GM19397 (cell line): Measurements from ENCODE around the gene CYB5R3.

Experiments used
- ATAC-seq: cut with Tn5 transposase; IDR thresholded peaks from one replicate; pipeline ENCODE4 v1.9.1; 2021; ENCODE audit warnings: mild to moderate bottlenecking, moderate library complexity; ENCODE audit not compliant: unreplicated experiment

Gene CYB5R3

DNA sequence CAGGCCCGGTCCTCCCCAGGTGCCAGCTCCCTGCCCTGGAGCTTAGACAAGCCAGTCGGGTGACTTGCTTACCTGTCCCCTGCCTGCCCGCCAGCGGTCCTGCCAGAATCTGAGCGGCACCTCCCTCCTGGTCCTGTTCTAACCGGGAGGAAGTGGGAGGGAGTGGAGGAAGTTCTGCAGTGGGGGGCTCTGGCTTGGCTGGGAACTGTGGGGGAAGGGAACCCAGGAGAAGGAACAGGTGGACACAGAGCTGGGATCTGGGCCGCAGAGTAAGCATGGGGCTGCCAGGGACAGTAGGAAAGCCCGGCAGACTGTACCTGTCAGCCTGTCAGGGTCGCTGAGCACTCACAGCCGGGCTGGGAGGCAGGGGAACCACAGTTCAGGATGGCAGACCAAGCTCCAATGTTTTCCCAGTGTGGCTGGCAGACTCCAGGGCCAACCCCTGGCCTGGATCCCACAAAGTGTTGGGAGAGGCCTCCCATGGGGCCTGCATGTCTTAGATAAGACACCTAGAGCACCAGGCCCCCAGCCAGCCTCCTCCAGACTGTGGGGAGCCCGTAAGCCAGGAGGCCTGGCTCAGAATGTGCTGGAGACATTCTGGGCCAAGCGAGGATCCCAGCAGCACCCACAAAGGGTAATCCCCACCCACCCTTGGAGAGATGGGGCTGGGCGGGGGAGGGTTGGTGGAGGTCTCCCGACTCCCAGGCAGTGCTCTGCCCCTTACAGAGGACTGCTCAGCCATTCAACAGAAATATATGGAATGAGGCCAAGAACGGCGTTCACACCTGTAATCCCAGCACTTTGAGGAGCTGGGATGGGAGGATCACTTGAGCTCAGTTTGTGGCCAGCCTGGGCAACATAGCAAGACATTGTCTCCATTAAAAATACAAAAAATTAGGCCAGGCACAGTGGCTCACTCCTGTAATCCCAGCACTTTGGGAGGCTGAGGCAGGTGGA lies 2.3 kb downstream of the CYB5R3 start:
- no peak for ATAC-seq

DNA sequence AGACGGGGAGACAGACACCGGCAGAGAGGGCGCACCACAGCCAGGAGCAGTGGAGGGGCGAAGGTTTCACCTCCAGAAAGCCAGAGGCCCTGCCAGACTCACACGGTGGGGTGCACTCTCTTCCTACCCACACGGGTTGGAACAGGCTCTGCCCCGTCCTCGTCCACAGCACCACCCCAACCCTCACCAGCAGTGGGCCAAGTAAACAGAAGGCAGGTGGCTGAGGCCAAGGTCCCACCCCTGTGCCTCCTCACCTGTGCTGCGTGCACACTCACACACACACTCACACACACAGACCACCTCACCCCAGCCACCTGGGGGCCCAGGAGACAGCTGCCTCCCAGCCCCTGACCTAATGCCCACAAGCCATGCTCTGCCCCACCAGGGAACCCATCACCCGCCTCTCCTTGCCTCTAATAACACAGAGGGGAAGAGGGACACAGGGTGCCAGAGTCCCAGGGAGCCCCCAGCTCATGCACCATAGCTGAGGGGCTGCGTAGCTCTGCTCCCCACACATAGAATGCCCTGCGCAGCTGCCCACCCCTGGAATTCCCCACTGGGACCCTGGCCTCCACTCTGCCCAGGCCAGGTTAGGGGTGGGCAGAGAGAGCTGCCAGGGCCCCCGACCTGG lies 3.1 kb downstream of the CYB5R3 start:
- no peak for ATAC-seq

DNA sequence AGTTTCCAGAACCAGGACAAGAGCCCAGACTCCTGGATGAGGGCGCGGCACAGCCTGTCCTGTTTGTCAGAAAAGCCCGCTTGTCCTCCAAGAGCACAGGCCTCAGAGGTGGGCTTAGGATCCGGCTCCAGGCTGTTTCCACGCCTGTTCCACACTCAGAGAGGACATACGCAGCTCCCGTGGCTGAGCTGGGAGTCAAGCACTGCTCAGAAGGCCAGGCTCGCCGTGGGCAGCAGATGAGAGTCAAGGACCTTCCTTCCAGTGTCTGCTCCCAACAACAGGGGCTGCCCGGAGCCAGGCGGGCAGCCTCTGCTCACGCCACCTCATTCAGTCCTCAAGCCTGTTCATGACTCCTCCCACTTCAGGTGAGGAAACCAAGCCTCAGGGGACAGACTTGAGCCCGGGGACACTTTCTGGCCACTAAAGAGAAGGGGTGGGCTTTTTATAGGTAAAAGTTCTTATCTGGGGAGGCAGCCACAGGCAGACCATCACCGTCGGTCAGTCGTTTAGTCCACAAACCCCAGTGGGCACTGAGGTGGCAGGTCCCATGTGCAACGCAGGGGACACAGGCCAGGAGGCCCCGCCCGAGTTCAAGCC lies 3.8 kb downstream of the CYB5R3 start:
- no peak for ATAC-seq

DNA sequence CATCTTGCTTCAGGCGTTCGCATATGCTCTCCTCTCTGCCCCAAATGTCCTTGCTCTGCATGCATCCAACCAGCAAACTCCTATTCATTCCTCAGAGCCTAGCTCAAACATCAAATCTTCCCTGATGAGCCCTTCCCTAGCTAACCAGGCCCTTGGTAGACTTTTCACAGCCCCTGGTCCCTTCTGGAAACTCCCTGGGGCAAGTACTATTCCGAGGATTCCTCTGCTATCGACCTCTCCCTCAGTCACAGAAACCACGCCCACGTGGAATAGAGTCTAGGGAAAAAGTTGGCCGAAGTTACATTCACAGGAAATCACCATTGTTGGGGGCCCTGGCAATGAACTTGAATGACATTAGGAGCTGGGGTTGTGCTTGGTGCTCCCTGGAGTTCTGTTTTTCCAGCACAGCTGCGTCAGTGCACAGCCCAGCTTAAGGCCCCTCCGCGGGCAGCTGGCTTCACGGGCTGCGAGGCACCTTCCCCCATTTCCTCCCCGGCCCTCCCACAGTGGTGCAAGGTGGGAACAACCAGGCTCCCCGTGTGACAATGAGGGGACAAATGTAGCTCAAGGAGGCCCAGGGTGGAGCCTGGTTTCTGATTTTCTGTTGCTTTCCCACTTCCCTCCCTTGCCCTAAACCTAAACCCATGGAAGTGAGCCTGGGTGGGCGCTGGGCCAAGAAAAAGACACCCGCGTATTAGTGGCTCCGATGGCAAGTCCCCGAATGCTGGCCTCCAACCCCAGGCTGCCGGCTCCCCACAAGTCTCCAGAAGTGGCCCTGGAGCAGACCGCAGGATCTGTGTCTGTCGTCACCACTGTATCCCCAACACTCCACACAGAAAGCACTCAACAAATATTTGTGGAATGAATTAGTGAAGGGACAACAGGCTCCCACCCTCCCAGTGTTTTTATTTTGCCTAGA lies 4.5 kb downstream of the CYB5R3 start:
- ATAC-seq = no peak

DNA sequence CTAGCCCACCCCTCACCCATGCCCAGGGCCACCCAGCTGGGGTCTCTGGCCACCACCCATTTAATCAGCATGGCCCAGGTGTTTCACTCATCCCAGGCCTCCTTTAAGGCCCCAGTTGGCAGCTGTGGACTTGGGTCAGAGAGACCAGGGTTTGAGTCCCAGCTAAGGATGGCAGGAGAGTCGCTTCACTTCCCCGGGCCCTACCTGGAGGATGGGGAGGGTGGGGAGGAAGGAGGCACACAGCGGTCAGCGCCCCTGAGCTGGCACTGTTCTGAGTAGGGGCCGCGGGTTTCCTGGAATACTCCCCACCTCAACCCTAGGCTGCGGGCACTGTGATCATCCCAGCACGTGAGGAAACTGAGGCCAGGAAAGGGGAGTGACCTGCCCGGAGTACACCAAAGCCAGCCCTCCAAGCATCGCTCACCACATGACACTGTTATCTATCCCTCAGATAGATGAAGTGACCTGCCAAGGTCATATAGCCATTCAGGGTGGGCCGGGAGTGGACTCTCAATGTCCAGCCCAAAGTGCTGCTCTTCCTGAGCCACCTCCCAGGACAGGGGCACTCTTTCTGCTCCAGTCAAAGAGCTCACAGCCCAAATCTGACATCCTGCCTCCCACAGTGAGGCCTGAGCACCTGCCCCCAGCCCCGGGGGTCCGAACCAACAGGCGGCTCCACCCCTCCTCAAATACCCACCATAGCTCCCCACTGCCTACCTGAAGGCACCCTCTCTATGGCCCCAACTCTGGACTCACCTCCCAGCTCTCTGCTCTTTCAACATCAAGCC lies 5.4 kb downstream of the CYB5R3 start:
- ATAC-seq = no peak

DNA sequence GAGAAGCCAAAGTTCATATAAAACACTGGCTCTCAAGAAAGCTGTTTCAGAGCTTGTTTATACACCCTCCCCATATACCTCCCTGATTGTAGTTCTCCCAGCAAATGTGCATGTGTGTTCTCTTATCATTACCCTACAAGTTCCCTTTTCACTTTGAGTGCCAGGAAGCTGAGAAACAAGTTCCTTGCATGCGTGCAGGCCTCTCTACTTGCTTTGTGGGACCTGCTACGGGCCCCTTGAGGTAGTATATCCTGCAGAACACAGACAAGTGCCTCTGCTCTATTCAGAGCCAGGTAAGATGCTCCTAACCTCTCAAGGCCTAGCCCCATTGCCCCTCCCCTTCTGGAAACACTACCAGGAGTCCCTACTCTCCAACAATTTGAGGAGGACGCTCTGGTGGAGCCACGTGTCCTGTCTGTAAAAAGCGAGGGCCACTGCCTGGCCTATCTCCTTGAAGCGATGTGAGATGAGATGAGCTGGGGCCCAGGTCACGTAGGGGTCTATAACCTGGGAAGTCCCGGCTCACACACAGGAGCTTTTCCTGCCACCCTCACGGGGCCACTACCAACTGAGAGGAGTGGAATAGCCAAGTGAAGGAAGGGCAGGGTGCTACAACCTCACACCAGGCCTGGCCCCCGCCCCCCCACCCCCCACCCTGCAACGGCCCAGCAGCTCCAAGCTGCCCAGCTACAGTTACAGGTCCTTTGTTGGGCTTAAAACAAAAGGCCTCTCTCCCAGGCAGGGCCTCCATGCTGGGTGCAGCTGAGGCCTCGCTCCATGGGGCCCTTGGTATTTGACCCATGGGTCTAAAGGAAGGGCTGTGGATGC lies 6.2 kb downstream of the CYB5R3 start:
- ATAC-seq = no peak

DNA sequence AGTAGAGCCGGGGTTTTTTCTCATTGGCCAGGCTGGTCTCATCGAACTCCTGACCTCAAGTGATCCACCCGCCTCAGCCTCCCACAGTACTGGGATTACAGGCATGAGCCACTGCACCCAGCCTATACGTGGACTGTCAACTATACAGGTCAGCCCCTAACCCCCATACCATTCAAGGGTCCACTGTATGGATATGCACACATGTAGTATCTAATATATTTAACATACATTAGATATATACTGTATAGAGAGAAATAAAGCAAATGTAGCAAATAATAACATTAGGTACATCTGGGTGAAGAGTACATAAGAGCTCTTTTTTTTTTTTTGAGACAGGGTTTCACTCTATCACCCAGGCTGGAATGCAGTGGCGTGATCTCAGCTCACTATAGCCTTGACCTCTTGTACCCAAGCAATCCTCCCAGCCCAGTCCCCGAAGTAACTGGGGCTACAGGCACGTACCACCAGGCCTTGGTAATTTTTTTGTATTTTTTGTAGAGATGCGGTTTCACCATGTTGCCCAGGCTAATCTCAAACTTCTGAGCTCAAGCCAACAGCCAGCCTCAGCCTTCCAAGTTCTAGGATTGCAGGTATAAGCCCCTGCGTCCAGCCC lies 7.3 kb downstream of the CYB5R3 start:
- no peak for ATAC-seq

DNA sequence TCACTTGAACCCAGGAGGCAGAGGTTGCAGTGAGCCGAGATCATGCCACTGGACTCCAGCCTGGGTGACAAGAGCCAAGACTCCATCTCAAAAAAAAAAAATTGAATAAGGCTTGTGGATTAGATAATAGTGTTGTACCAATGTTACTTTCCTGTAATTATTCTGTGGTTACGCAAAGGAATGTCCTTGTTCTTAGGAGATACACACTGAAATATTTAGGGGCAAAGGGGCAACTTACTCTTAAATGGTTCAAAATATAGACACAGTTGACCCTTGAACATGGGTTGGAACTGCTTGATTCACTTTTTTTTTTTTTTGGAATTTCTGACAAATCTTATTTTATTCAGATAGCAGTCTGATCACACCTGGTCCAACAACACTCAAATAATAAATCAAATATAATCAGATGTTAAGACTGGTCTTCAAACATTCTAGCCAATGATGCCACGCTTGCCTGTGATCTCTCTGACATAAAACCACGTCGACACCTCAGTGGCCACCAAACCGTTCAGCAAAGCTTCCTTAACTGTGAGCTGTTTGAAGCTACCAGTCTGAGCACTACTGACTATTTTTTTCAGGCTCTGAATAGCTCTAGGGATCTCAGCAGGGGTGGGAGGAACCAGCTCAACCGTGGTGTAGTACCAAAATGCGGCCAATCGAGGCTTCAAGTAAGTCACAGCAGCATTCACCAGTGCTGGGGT lies 9.5 kb downstream of the CYB5R3 start:
- ATAC-seq = no peak

DNA sequence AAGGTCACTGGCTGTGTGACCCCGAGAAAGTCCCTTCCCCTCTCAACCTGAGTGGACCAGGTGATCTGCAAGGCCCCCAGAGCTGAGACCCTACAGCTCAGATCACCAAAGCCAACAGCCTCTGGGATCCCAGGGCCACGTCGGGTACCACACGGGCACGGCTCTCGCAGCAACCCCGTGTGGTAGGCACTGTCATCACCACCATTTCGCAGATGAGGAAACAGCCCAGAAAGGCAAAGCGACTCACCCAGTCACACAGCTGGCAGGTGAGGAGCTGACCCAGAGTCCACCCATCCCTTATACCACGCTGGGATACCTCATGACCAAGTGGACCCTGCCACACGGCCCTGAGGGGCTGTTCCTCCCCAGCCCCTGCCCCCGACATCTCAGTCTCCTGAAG lies 11.6 kb downstream of the CYB5R3 start:
- ATAC-seq = no peak

DNA sequence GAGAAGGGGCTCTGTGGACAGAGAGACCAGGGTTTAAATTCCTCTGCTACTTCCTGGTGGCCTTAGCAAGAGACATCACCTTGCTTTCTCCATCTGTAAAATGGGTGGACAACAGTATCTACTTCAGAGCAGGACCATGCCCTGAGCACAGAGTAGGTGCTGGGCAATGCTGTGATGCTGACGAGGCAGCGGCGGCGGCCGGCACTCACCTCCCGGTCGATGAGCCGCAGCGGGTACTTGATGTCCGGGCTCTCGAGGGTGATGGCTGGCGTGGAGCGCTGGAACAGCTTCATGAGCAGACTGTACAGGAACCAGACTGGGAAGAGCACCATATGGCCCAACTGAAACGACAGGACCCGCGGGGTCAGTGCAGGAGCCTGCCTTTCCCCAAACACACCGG lies 12.7 kb downstream of the CYB5R3 start:
- no peak for ATAC-seq

DNA sequence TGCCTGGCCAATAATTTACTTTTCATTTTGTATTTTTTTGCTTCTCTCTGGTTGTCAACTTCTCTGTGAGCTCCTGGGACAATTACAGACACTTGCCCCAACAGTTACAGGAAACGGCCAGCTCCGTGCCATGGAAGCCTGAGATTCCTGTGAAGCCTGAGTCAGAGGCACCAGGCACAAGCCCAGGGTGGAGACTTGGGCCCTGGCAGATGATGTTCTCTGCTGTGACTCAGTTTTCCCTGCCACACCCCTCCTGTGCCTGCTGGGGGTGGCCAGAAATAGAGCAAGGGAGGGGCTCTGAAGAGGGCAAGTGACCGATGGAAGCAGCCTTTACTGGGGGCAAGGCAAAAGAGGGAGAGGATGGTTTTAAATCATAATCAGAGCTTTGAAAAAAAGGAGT lies 13.7 kb downstream of the CYB5R3 start:
- ATAC-seq = no peak

DNA sequence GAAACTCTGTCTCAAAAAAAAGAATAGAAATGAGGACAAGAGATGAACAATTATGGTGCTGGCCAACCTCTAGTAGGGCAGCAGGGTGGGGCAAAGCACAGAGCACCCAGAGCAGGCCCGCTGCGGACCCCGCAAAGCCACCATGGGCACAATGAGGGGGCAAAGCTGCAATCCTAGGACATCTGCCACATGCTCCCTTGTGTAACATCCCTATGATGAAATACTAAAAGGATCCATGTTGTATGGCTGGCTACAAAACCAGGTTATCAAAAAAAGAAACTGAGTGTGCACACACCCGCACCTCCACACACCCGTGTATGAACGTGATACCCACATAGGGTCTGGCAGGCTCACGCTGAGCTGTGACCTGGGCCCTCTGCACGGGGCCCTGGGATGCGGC lies 16.2 kb downstream of the CYB5R3 start:
- ATAC-seq = no peak

DNA sequence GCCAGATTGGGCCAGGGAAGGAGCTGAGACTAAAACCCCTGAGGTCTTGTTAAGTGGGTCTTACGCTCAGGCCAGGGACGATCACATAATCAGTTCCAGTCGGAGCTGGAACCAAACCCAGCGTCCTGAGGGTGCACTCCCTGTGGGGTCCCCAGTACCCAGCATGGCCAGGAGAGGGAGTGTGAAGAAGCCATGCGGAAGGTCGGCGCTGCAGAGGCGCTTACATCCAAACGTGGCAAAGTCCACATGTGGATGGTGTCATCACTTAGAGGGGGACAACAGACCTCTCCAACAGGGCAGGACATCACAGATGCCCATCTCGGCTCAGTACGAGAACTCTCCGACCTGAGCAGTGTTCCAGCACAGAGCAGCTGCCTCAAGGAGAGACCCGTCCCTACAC lies 17.1 kb downstream of the CYB5R3 start:
- ATAC-seq = no peak

DNA sequence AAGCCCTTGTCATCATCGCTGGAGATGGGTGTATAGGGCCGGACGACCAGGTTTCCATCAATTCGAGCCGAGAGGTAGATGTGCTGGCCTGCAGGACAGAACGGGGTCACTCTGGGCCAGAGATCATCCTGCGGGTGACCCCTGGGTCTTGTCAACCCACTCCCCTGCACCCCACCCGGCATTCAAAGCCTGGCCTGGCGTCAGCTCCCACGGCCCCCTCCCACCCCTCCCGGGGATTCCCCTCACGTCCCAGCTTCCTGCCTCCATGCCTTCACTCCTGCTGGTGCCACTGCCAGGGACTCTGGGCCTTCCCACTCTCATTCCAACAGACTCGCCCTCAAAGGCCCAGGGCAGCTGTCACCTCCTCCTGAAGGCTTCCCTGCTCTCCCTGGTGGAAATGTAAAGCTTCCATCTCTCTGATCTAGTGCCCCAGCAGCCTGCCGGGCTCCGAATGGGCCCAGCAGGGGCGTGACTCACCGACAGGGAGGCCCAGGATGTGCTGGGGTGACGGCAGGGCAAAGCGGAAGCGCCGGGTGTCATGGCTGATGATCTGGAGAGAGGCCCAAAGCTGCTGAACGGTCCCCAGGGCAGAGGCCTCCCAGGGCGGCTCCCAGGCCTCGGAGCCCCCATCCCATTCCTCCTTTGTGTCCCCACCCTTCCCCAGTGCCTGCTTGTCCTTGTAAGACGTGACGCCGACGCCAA lies 18.1 kb downstream of the CYB5R3 start:
- ATAC-seq = no peak

DNA sequence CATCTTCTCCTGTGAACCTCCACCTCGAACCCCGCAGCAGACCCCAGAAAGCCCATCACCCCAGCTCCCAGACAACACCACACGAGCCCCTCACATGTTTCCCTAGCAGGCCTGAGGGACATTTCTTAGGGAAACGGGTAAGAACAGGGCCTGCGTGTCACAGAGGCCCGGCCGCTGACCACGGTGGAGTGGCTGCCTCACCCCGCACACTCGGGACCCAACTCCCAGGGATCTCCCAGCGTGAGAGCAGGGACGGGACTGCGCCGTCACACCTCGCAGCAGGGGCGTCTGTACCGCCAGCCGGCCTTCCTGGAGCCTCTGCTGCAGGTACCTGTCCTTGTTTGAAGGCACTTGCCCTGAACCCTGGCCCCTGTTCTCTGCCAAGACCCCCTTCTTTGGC lies 19.0 kb downstream of the CYB5R3 start:
- ATAC-seq = no peak

DNA sequence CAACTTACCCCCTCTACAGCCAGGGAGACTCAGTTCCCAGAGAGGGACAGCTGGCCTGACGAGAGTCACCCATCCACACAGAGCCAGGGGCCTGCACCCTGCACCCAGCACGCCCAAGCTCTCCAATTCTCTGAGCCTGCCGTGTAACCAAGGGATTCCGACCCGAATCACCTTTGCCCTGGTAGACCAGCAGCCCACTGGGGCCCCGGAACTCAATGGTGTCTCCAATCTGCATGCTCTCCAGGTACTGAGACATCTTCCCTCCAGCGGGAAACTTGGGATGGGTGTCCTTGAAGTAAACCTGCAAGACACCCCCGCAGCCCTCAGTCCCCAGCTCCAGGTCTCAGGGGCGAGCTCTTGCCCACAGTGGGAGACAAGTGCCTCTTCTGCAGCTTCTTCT lies 21.2 kb downstream of the CYB5R3 start:
- no peak for ATAC-seq

DNA sequence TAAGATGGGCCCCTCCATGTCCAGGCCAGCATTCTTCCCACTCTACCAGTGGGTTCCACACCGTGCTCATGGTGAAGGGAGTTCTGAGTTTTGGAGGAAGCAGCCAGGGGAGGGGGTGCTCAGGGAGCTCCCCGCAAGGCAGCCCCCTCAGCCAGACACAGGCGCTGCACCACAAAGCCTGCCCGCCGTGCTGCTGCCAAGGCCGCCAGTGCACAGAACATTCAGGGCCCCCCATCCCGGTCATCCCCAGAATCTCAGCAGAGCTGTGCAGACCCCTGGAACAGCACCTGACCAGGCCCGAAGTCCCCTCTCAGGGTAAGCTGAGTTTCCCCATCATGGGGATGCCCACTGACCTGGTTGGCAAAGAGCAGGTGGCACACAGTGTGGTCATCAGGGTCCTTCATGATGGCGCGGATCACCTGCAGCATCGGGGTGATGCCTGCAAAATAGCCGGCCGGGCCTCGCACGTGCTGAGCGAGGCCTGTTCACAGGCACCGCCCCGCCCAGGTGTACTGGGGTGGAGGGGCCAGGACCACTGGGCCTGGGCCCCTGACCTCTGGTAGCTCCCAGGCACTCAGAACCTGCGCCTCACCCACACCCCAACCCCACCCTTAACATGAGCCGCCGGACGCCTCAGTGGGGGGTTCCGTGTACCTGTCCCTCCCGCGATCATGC lies 22.1 kb downstream of the CYB5R3 start:
- no peak for ATAC-seq
